Measurements from ENCODE around the gene CNGA1.

The CNGA1 gene

DNA sequence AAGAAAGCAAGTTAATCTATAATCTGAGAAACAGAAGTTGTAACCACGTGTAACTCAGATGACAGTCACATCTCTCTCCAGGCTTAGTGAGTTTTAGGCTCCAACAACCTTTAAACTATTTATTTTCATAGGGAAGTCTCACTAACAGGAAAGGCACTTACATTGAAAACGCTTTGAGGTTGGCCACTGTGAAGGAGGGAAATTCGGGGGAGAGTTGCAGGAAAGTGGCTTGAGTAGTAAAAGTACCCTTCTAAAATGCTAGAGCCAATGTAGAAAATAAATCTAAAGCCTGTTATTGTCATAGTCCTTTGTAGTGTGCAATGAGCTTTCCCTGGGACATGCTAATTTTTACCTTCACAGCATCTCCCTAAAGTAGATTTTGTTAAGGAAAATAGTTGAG, 101.1 kb downstream of the CNGA1 start:
- H3K9me3 Mint-ChIP-seq (ENCODE audit: low read depth): no peaks in the 10 kb centered on the region
- H3K4me3 Mint-ChIP-seq: peak overlapping the region; percentile 98
- H3K27me3 Mint-ChIP-seq: peaks cover 2% of the 10 kb centered on the region
- peaks cover 32% of the 10 kb centered on the region for H3K4me1 Mint-ChIP-seq (ENCODE audit: low read depth)
- peaks cover 9% of the 10 kb centered on the region for H3K36me3 Mint-ChIP-seq
- no peak overlapping the region for H3K27ac Mint-ChIP-seq

DNA sequence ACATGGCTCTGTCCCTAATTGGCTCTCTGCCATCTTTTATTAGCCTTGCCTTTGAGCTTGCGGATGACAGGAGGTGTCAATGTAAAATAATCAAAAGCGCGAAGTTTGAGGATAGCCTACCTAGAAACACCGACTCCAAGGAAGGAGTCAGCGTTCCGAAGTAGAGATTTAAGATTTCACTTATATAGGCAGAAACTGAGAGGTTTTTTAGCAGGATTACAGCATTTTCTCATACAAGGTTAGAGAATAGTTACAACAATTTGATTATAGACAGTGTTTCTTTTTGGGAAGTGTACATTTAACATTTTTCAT, 101.6 kb downstream of the CNGA1 start:
- peaks cover 10% of the 10 kb centered on the region for H3K36me3 Mint-ChIP-seq
- H3K9me3 Mint-ChIP-seq (ENCODE audit: low read depth): no peaks in the 10 kb centered on the region

DNA sequence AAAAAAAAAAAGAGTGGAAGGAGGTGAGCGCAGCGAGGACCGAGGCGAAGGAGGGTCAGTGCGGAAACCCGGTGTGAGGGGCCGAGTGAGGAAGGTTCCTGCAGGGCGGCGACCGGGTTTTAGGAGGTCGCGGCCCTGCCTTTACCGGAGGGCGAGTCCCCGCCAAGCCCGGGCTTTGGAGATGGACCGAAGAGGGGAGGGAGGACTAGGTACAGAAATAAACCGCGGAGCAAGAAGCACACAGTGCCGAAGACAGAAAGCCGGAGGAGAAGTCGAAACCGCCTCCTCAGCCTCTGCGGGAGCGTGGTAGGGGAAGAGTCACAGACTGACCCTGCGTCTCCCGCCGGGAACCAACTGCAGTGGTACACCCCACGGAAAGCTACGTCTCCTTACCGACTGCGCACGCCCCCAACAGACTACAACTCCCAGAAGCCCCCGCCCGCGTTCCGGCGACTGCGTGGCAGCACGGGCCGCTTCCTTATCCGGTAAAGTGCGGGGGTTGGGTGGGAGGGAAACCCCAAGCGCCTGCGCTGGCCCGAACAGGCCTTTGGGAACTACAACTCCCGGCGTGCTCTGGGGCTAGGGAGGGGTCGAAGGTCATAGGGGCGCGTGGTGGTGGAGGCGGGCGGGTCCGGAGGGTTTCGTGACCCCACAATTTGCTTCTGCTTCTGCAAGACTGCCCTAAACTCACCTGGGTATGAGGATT, 102.1 kb downstream of the CNGA1 start, which contains the start of gene NFXL1:
Gene NFXL1, minus strand, starts transcription at position 364 of the 706 bp plus-strand sequence. CDS start 380 bp downstream, outside the sequence.
- H3K4me1 Mint-ChIP-seq (ENCODE audit: low read depth): peaks cover 35% of the 10 kb centered on the region
- peaks cover 10% of the 10 kb centered on the region for H3K36me3 Mint-ChIP-seq
- H3K9me3 Mint-ChIP-seq (ENCODE audit: low read depth): no peaks in the 10 kb centered on the region
- H3K27me3 Mint-ChIP-seq: no peaks in the 10 kb centered on the region
- peak within 1 kb of the TSS; percentile 96 for H3K27ac Mint-ChIP-seq
- H3K4me3 Mint-ChIP-seq: peak within 1 kb of the TSS; percentile 98

More for the DNA sequence above, 101.6 kb downstream of the CNGA1 start:
- Mint-ChIP-seq H3K27me3 (no peaks in the 10 kb centered on the region), H3K4me3 (peak overlapping the region; percentile 98), H3K27ac (peak overlapping the region; percentile 88), H3K4me1 (ENCODE audit: low read depth) (peaks cover 35% of the 10 kb centered on the region)

DNA sequence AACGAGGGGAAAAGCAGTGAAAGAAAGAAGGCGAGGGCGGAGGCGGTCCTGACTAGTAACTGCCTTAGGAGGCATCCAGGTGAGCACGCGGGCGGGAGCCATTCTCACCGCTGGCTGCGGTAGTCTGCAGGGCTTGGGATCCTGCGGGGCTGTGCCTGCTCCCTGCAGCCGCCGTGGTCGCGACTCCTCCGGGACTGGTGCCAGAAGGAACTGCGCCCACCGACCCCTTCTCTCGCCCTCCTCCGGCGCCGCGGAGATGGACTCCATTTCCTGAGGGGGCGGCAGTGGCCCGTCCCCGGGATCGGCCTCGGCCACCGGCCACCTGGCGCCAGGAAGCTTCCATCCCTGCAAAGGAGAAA, 102.6 kb downstream of the CNGA1 start:
- H3K27me3 Mint-ChIP-seq: no peaks in the 10 kb centered on the region
- no peaks in the 10 kb centered on the region for H3K9me3 Mint-ChIP-seq (ENCODE audit: low read depth)
- peaks cover 13% of the 10 kb centered on the region for H3K36me3 Mint-ChIP-seq
- H3K4me1 Mint-ChIP-seq (ENCODE audit: low read depth): peaks cover 38% of the 10 kb centered on the region
- H3K4me3 Mint-ChIP-seq: peak overlapping the region; percentile 98
- peak overlapping the region; percentile 96 for H3K27ac Mint-ChIP-seq

DNA sequence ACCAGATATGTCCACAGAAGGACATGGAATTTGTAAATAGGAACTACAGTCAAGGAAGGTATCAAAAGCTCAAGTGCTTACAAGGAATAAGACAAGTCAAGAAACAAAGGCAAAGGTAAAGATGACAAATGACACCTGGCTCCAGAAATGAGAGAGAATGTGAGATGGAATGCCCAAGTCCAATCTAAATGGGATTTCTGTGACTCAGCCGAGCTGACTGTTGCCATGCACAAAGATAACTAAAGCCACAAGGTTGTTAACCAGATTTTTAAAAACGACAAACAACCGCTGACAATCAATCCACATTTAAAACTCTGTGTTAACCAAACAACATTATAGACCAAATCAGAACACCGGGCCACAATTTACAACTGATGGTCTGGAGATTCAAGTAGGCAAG, 103.2 kb downstream of the CNGA1 start:
- Mint-ChIP-seq H3K36me3 (peaks cover 15% of the 10 kb centered on the region), H3K9me3 (ENCODE audit: low read depth) (no peaks in the 10 kb centered on the region)

DNA sequence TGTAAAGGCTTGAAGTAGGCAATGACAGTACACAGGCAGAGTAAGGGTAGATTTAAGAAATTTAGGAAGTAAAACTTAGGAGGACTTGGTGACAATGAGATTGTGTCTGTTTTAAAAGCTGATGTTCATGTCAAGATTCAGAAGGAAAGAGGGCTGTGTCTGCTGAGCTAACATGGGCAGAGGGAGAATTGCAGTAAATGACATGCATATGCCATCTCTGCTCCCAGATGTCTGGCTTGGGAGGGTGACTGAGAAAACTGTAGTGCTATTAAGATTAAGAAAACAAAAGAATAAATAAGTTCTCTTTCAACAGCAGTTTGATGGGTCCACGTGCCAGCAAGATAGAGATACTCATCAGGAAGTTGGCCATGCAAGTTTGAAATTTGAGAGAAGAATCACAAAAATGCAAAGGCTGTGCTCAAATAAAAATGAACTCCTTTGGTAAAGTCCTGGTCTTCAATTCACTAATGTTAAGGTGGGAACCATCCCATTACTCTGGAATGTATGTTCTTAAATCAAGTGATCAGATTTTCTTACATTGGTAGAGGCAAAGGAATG, 109.3 kb downstream of the CNGA1 start:
- Mint-ChIP-seq H3K4me1 (ENCODE audit: low read depth) (peaks cover 28% of the 10 kb centered on the region), H3K9me3 (ENCODE audit: low read depth) (no peaks in the 10 kb centered on the region), H3K4me3 (no peak overlapping the region), H3K36me3 (peaks cover 24% of the 10 kb centered on the region), H3K27ac (no peak overlapping the region), H3K27me3 (no peaks in the 10 kb centered on the region)

More for the DNA sequence above, 103.2 kb downstream of the CNGA1 start:
- Mint-ChIP-seq H3K27ac (peak overlapping the region; percentile 96), H3K27me3 (no peaks in the 10 kb centered on the region), H3K4me3 (peak overlapping the region; percentile 98), H3K4me1 (ENCODE audit: low read depth) (peaks cover 40% of the 10 kb centered on the region)

DNA sequence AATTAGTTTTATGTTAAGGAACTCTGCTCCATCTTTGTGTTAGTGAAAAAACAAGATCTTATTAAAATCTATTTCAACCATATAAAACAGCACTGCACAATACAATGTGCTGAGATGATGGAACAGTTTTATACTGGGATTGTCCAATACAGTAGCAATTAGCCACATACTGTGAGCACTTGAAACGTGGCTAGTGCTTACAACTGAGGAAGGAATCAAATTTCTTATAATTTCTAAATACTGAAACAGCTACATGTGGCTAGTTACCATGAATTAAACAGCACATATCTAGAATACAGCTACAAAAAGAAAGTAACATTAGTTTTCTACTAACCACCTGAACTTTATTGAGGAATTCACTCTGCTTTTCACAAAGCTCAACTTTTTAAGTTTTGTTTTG, 116.8 kb downstream of the CNGA1 start:
- H3K4me3 Mint-ChIP-seq: no peak overlapping the region
- H3K27me3 Mint-ChIP-seq: no peaks in the 10 kb centered on the region
- H3K36me3 Mint-ChIP-seq: peaks cover 14% of the 10 kb centered on the region
- H3K4me1 Mint-ChIP-seq (ENCODE audit: low read depth): no peaks in the 10 kb centered on the region
- H3K9me3 Mint-ChIP-seq (ENCODE audit: low read depth): no peaks in the 10 kb centered on the region
- H3K27ac Mint-ChIP-seq: no peak overlapping the region

DNA sequence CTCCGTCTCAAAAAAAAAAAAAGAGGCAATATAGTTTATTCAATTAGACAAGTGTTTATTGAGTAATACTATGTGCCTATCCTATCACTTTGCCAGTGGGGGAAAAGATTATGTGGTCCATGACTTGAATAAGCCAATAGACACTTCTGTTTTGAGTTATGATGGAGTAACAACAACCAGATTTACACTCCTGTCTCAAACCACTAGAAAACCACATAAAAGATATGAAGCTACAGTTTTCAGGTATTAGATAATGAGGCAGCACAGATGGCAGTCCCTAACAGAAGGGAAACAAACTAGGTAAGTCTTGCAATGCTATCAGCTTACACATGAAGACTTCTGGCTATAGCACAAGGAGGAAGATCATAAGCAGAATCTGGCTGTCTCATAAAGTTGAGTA, 124.6 kb downstream of the CNGA1 start:
- Mint-ChIP-seq H3K4me1 (ENCODE audit: low read depth) (peaks cover 6% of the 10 kb centered on the region), H3K36me3 (peaks cover 23% of the 10 kb centered on the region), H3K4me3 (no peak overlapping the region), H3K9me3 (ENCODE audit: low read depth) (no peaks in the 10 kb centered on the region), H3K27me3 (no peaks in the 10 kb centered on the region), H3K27ac (no peak overlapping the region)
